ENCODE data around the gene LZTR1. TPM values are rescaled to one million over a fixed set of nuclear protein-coding genes. Genes with fewer than 3 reads are reported as not detected.

Gene LZTR1
- polyA plus RNA-seq, 2 of the 4 experiments (the other 2 are of a cell fraction) = 14.1 to 23.5 TPM

DNA sequence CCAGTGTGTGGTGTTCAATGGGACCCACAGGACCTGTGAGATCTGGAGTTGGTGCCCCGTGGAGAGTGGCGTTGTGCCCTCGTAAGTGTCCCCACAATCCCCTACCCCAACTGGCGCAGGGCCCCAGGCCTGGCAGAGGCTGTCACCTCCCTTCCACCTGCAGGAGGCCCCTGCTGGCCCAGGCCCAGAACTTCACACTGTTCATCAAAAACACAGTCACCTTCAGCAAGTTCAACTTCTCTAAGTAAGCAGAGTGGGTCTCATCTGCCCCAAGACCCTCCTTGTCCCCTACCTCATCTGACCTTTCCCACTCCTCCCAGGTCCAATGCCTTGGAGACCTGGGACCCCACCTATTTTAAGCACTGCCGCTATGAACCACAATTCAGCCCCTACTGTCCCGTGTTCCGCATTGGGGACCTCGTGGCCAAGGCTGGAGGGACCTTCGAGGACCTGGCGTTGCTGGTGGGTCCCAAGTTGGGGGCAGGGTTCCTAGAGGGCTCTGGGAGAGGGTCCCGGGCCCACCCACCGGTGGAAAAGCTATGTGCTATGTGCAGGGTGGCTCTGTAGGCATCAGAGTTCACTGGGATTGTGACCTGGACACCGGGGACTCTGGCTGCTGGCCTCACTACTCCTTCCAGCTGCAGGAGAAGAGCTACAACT, 41.0 kb downstream of the LZTR1 start:
- FAIRE-seq (no peak), ATAC-seq (peak; percentile 61 to 65; a peak in 3 of 6 replicates), DNase-seq (ENCODE audit: low read depth in 1 of 2, low spot score in 1 of 2) (no peak)
- no peaks in the 10 kb centered on the region for H3K9me3 ChIP-seq
- ChIA-PET CTCF (interaction anchor here (1.2 to 1.5 kb wide), 3 partner anchors 10 to 137 kb away, joined by 3 to 5 read pairs (median 3); no protein-coding TSS in a partner anchor), POLR2A (no interaction called here)
- H3K4me3 ChIP-seq = no peak overlapping the region
- no peak overlapping the region for H3K4me2 ChIP-seq
- 50% methylated on average over 13 of the region's 13 CpGs for WGBS (ENCODE audit: missing lambda C conversion rate)
- TF ChIP-seq EHMT2 (IDR thresholded peaks at IDR 0.05; ENCODE audit: low read depth) (no peak), NFE2L2 (conservative IDR thresholded peaks at IDR 0.05; ENCODE audit: low read length) (no peak), CHD2 (IDR thresholded peaks at IDR 0.05; ENCODE audit: low read length, partially characterized antibody) (no peak), MYC (IDR thresholded peaks at IDR 0.05; ENCODE audit: borderline replicate concordance, low read length) (no peak), FOSL2 (IDR thresholded peaks at IDR 0.05) (no peak), FOSL2 (CRISPR knock-in tag; IDR thresholded peaks at IDR 0.05) (no peak), MAZ (IDR thresholded peaks at IDR 0.05; ENCODE audit: borderline replicate concordance, low read depth, low read length) (no peak), EHF (CRISPR knock-in tag; IDR thresholded peaks at IDR 0.05) (no peak), RCOR1 (IDR thresholded peaks at IDR 0.05; ENCODE audit: low read depth, low read length) (no peak)
- no peak overlapping the region for H3K27ac ChIP-seq
- H3K4me1 ChIP-seq = no peaks in the 10 kb centered on the region

GRCh38 chr22:21025266-21025665, 43.2 kb downstream of the LZTR1 start:
- H3K4me3 ChIP-seq = no peak overlapping the region
- FAIRE-seq (no peak), DNase-seq (ENCODE audit: low read depth in 1 of 2, low spot score in 1 of 2) (no peak), ATAC-seq (no peak)
- H3K4me1 ChIP-seq = no peaks in the 10 kb centered on the region
- no peak overlapping the region for H3K27ac ChIP-seq
- 54% methylated on average over 8 of the region's 8 CpGs for WGBS (ENCODE audit: missing lambda C conversion rate)
- H3K9me3 ChIP-seq = no peaks in the 10 kb centered on the region
- POLR2A ChIA-PET = no interaction called here
- H3K4me2 ChIP-seq = no peak overlapping the region
- no peak for TF ChIP-seq KDM5A (IDR thresholded peaks at IDR 0.05)
- no peak for TF ChIP-seq HOXB5 (CRISPR knock-in tag; IDR thresholded peaks at IDR 0.05)
- CTCF ChIA-PET = no interaction called here

DNA sequence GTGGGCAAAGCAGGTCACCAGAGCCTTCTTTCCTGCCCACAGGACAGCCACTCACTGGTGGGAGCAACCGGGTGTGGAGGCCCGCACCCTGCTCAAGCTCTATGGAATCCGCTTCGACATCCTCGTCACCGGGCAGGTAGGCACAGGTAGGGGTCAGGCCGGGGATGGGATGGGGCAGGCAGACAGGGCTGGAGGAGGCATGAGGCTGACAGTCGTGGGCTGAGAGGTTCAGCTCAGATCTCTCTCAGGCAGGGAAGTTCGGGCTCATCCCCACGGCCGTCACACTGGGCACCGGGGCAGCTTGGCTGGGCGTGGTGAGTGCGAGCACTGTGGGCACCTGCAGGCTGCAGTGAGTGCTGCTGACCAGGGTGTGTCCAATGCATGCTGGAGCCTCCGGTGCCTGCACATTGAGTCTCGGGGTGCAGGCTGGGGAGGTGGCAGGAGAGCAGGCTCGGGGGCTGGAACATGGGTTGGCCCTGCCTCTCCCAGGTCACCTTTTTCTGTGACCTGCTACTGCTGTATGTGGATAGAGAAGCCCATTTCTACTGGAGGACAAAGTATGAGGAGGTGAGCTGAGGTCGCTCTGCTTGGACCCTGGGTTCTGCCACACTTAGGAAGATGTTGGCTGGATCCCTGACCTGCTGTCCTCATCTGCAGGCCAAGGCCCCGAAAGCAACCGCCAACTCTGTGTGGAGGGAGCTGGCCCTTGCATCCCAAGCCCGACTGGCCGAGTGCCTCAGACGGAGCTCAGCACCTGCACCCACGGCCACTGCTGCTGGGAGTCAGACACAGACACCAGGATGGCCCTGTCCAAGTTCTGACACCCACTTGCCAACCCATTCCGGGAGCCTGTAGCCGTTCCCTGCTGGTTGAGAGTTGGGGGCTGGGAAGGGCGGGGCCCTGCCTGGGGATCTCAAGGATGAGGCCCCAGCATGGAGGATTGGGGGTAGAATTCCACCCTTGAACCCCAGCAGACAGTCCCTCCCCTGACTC, 44.0 kb downstream of the LZTR1 start:
- Histone ChIP-seq H3K4me1 (no peaks in the 10 kb centered on the region), H3K9me3 (no peaks in the 10 kb centered on the region), H3K27ac (no peak overlapping the region), H3K4me2 (no peak overlapping the region), H3K4me3 (no peak overlapping the region)
- DNase-seq (ENCODE audit: low read depth in 1 of 2, low spot score in 1 of 2) = no peak
- POLR2A ChIA-PET = no interaction called here
- CTCF ChIA-PET = interaction anchor here (1.1 kb wide), 1 partner anchor 44 kb away, joined by 3 read pairs; the partner anchor contains the start of gene LZTR1
- no peak for FAIRE-seq
- WGBS (ENCODE audit: missing lambda C conversion rate) = 78% methylated on average over 15 of the region's 27 CpGs
- ATAC-seq = no peak
- TF ChIP-seq HEYL (CRISPR knock-in tag; IDR thresholded peaks at IDR 0.05) = no peak
- no peak for TF ChIP-seq BCL3 (IDR thresholded peaks at IDR 0.05)
- no peak for TF ChIP-seq HMGXB4 (CRISPR knock-in tag; IDR thresholded peaks at IDR 0.05; ENCODE audit: borderline replicate concordance)
- TF ChIP-seq ZFP36 (IDR thresholded peaks at IDR 0.05; ENCODE audit: borderline replicate concordance, partially characterized antibody) = no peak

Measured in A549 (cell line).